HUES64 (cell line): Measurements from ENCODE around the gene EVC2.

Experiments
- H3K27ac ChIP-seq: 2 replicates; pipeline ENCODE4 v1.7.0; 2013; ENCODE audit warnings: low read depth, low read length, inconsistent platforms
- H3K27me3 ChIP-seq: 2 replicates; pipeline ENCODE4 v1.6.1; 2013; ENCODE audit warnings: mild to moderate bottlenecking, low read length; ENCODE audit not compliant: insufficient read depth
- H3K36me3 ChIP-seq: 2 replicates; pipeline ENCODE4 v1.6.1; 2013; ENCODE audit warnings: mild to moderate bottlenecking, low read length; ENCODE audit not compliant: insufficient read depth
- H3K4me1 ChIP-seq: 2 replicates; pipeline ENCODE4 v1.6.1; 2013; ENCODE audit warnings: mild to moderate bottlenecking, low read length, moderate library complexity; ENCODE audit not compliant: insufficient read depth
- H3K4me3 ChIP-seq: 2 replicates; pipeline ENCODE4 v1.5.1; 2013; ENCODE audit warnings: mild to moderate bottlenecking, low read length, moderate library complexity
- H3K9ac ChIP-seq: 2 replicates; pipeline ENCODE4 v1.6.1; 2013; ENCODE audit warnings: mild to moderate bottlenecking, low read depth, low read length
- H3K9me3 ChIP-seq: 2 replicates; pipeline ENCODE4 v1.6.1; 2013; ENCODE audit warnings: low read depth, low read length; ENCODE audit not compliant: insufficient read depth
- WGBS: fragments of 150-250, 120-280 bp; methylation state at CpG from one replicate; pipeline ENCODE4 v1.1.7; 2013; ENCODE audit warnings: missing lambda C conversion rate; 5-methylcytosine and 5-hydroxymethylcytosine counted together

EVC2 gene

GRCh38 chr4:5721923-5722322 is 13.6 kb upstream of the EVC2 start:
- WGBS: 94% methylated on average over 5 of the region's 5 CpGs
- Histone ChIP-seq H3K36me3 (peaks cover 3% of the 10 kb centered on the region; the same call in 1 of the 2 replicates), H3K4me3 (no peak overlapping the region), H3K4me1 (no peaks in the 10 kb centered on the region), H3K27me3 (no peaks in the 10 kb centered on the region), H3K27ac (no peak overlapping the region), H3K9ac (no peak overlapping the region), H3K9me3 (no peaks in the 10 kb centered on the region)

- no peaks in the 10 kb centered on the region for H3K9me3 ChIP-seq
- no peak overlapping the region for H3K27ac ChIP-seq
- peaks cover 3% of the 10 kb centered on the region; the same call in 1 of the 2 replicates for H3K36me3 ChIP-seq
- H3K4me1 ChIP-seq: no peaks in the 10 kb centered on the region
- no peaks in the 10 kb centered on the region for H3K27me3 ChIP-seq
- H3K4me3 ChIP-seq: no peak overlapping the region
- H3K9ac ChIP-seq: no peak overlapping the region
- WGBS: 93% methylated on average over 3 of the region's 3 CpGs
Observed at GRCh38 chr4:5720980-5721379, 12.6 kb upstream of the EVC2 start.

- 88% methylated on average over 16 of the region's 16 CpGs for WGBS
Observed at GRCh38 chr4:5720157-5720850, 11.9 kb upstream of the EVC2 start.

GRCh38 chr4:5719350-5720055 is 11.1 kb upstream of the EVC2 start:
- 90% methylated on average over 7 of the region's 7 CpGs for WGBS
- no peaks in the 10 kb centered on the region for H3K4me1 ChIP-seq
- no peak overlapping the region for H3K27ac ChIP-seq
- H3K9me3 ChIP-seq: peaks cover 6% of the 10 kb centered on the region; the same call in 1 of the 2 replicates
- H3K27me3 ChIP-seq: no peaks in the 10 kb centered on the region
- H3K36me3 ChIP-seq: no peaks in the 10 kb centered on the region; the same call in 1 of the 2 replicates
- no peak overlapping the region for H3K4me3 ChIP-seq
- H3K9ac ChIP-seq: no peak overlapping the region

More at GRCh38 chr4:5720157-5720850, 11.9 kb upstream of the EVC2 start:
- peaks cover 3% of the 10 kb centered on the region; the same call in 1 of the 2 replicates for H3K36me3 ChIP-seq
- H3K4me3 ChIP-seq: no peak overlapping the region
- H3K27ac ChIP-seq: no peak overlapping the region
- H3K9me3 ChIP-seq: peaks cover 1% of the 10 kb centered on the region; the same call in 1 of the 2 replicates
- H3K4me1 ChIP-seq: no peaks in the 10 kb centered on the region
- H3K9ac ChIP-seq: no peak overlapping the region
- no peaks in the 10 kb centered on the region for H3K27me3 ChIP-seq

- H3K27ac ChIP-seq: no peak overlapping the region
- H3K27me3 ChIP-seq: no peaks in the 10 kb centered on the region
- no peaks in the 10 kb centered on the region for H3K36me3 ChIP-seq
- no peaks in the 10 kb centered on the region for H3K4me1 ChIP-seq
- 94% methylated on average over 4 of the region's 4 CpGs for WGBS
- no peak overlapping the region for H3K4me3 ChIP-seq
- no peak overlapping the region for H3K9ac ChIP-seq
- H3K9me3 ChIP-seq: peaks cover 6% of the 10 kb centered on the region; the same call in 1 of the 2 replicates
Observed at GRCh38 chr4:5718411-5718810, 10.1 kb upstream of the EVC2 start.

GRCh38 chr4:5717449-5718158 is 9.2 kb upstream of the EVC2 start:
- Histone ChIP-seq H3K4me3 (no peak overlapping the region), H3K4me1 (no peaks in the 10 kb centered on the region), H3K36me3 (no peaks in the 10 kb centered on the region), H3K27ac (no peak overlapping the region), H3K9me3 (peaks cover 6% of the 10 kb centered on the region; the same call in 1 of the 2 replicates), H3K9ac (no peak overlapping the region), H3K27me3 (peaks cover 4% of the 10 kb centered on the region)
- WGBS: 96% methylated on average over 4 of the region's 4 CpGs

GRCh38 chr4:5716391-5716790 is 8.0 kb upstream of the EVC2 start:
- Histone ChIP-seq H3K4me3 (no peak overlapping the region), H3K4me1 (peaks cover 4% of the 10 kb centered on the region; the same call in 1 of the 2 replicates), H3K9ac (no peak overlapping the region), H3K27ac (no peak overlapping the region), H3K9me3 (peaks cover 6% of the 10 kb centered on the region; the same call in 1 of the 2 replicates), H3K36me3 (no peaks in the 10 kb centered on the region), H3K27me3 (peaks cover 15% of the 10 kb centered on the region)
- WGBS: 82% methylated on average over 2 of the region's 2 CpGs

- Histone ChIP-seq H3K9ac (no peak overlapping the region), H3K27ac (no peak overlapping the region), H3K27me3 (peaks cover 16% of the 10 kb centered on the region), H3K36me3 (no peaks in the 10 kb centered on the region), H3K9me3 (peaks cover 6% of the 10 kb centered on the region; the same call in 1 of the 2 replicates), H3K4me3 (no peak overlapping the region), H3K4me1 (peaks cover 4% of the 10 kb centered on the region; the same call in 1 of the 2 replicates)
- 0% methylated on average over 1 of the region's 2 CpGs for WGBS
Observed at GRCh38 chr4:5715357-5715756, 7.0 kb upstream of the EVC2 start.

- peaks cover 6% of the 10 kb centered on the region; the same call in 1 of the 2 replicates for H3K9me3 ChIP-seq
- H3K4me3 ChIP-seq: no peak overlapping the region
- H3K36me3 ChIP-seq: no peaks in the 10 kb centered on the region
- H3K4me1 ChIP-seq: peaks cover 4% of the 10 kb centered on the region; the same call in 1 of the 2 replicates
- no peak overlapping the region for H3K9ac ChIP-seq
- 80% methylated on average over 6 of the region's 6 CpGs for WGBS
- no peak overlapping the region for H3K27ac ChIP-seq
- peaks cover 26% of the 10 kb centered on the region for H3K27me3 ChIP-seq
Observed at GRCh38 chr4:5713861-5714260, 5.5 kb upstream of the EVC2 start.

GRCh38 chr4:5712931-5713330 is 4.6 kb upstream of the EVC2 start:
- H3K9ac ChIP-seq: no peak overlapping the region
- H3K4me3 ChIP-seq: no peak overlapping the region
- 94% methylated on average over 2 of the region's 3 CpGs for WGBS

GRCh38 chr4:5712517-5712916 is 4.2 kb upstream of the EVC2 start:
- H3K27ac ChIP-seq: no peak overlapping the region

More at GRCh38 chr4:5712931-5713330, 4.6 kb upstream of the EVC2 start:
- Histone ChIP-seq H3K9me3 (peaks cover 6% of the 10 kb centered on the region; the same call in 1 of the 2 replicates), H3K27me3 (peaks cover 26% of the 10 kb centered on the region), H3K4me1 (peaks cover 4% of the 10 kb centered on the region; the same call in 1 of the 2 replicates), H3K27ac (no peak overlapping the region), H3K36me3 (no peaks in the 10 kb centered on the region)

More at GRCh38 chr4:5712517-5712916, 4.2 kb upstream of the EVC2 start:
- Histone ChIP-seq H3K36me3 (no peaks in the 10 kb centered on the region), H3K27me3 (peaks cover 28% of the 10 kb centered on the region), H3K4me1 (peaks cover 6% of the 10 kb centered on the region), H3K9me3 (peaks cover 6% of the 10 kb centered on the region; the same call in 1 of the 2 replicates), H3K4me3 (no peak overlapping the region), H3K9ac (no peak overlapping the region)
- WGBS: 93% methylated on average over 7 of the region's 7 CpGs
